HEK293 (cell line): Measurements from ENCODE around the gene LRRC8B.
A peak's percentile ranks its signal among the peaks of the same experiment; 100 is the strongest.

Experiments
- BCL11B ChIP-seq: fragments of 450-650 bp; formaldehyde crosslinking; IDR thresholded peaks from 2 replicates; pipeline ENCODE4 v1.5.1; 2016; ENCODE audit warnings: low read depth, missing biosample characterization, missing genetic modification characterization
- GLI4 ChIP-seq: fragments of 450-650 bp; formaldehyde crosslinking; IDR thresholded peaks from 2 replicates; pipeline ENCODE4 v1.5.1; 2016; ENCODE audit warnings: missing biosample characterization, missing genetic modification characterization
- MYNN ChIP-seq: fragments of 450-650 bp; formaldehyde crosslinking; IDR thresholded peaks from 2 replicates; pipeline ENCODE4 v1.5.1; 2016; ENCODE audit warnings: missing biosample characterization, missing genetic modification characterization, borderline replicate concordance
- WT1 ChIP-seq: fragments of 450-650 bp; formaldehyde crosslinking; IDR thresholded peaks from 2 replicates; pipeline ENCODE4 v1.5.1; 2016; ENCODE audit warnings: missing biosample characterization, missing genetic modification characterization
- ZBTB17 ChIP-seq: fragments of 450-650 bp; formaldehyde crosslinking; IDR thresholded peaks from 2 replicates; pipeline ENCODE4 v1.5.1; 2016; ENCODE audit warnings: missing biosample characterization, missing genetic modification characterization
- ZBTB48 ChIP-seq: fragments of 450-650 bp; formaldehyde crosslinking; IDR thresholded peaks from 2 replicates; pipeline ENCODE4 v1.5.1; 2016; ENCODE audit warnings: missing biosample characterization, missing genetic modification characterization
- ZIC2 ChIP-seq: fragments of 450-650 bp; formaldehyde crosslinking; IDR thresholded peaks from 2 replicates; pipeline ENCODE4 v1.5.1; 2016; ENCODE audit warnings: missing biosample characterization, missing genetic modification characterization
- ZNF138 ChIP-seq: fragments of 450-650 bp; formaldehyde crosslinking; IDR thresholded peaks from 2 replicates; pipeline ENCODE4 v1.5.1; 2016; ENCODE audit warnings: missing biosample characterization, missing genetic modification characterization, borderline replicate concordance
- ZNF202 ChIP-seq: fragments of 450-650 bp; formaldehyde crosslinking; IDR thresholded peaks from 2 replicates; pipeline ENCODE4 v1.5.1; 2016; ENCODE audit warnings: missing biosample characterization, missing genetic modification characterization, borderline replicate concordance
- ZNF433 ChIP-seq: fragments of 450-650 bp; formaldehyde crosslinking; IDR thresholded peaks from 2 replicates; pipeline ENCODE4 v1.5.1; 2016; ENCODE audit warnings: missing biosample characterization, missing genetic modification characterization, low read depth
- ZNF549 ChIP-seq: fragments of 450-650 bp; IDR thresholded peaks from 2 replicates; pipeline ENCODE4 v1.5.1; 2018; ENCODE audit warnings: missing biosample characterization, missing genetic modification characterization, mild to moderate bottlenecking, inconsistent platforms, moderate library complexity
- ZNF555 ChIP-seq: fragments of 450-650 bp; formaldehyde crosslinking; conservative IDR thresholded peaks from 2 replicates; pipeline ENCODE4 v1.5.1; 2017; ENCODE audit warnings: missing biosample characterization, mild to moderate bottlenecking, missing genetic modification characterization, inconsistent platforms
- ZNF561 ChIP-seq: fragments of 450-650 bp; IDR thresholded peaks from 2 replicates; pipeline ENCODE4 v1.5.1; 2018; ENCODE audit warnings: missing biosample characterization, missing genetic modification characterization, borderline replicate concordance
- ZNF629 ChIP-seq: fragments of 450-650 bp; formaldehyde crosslinking; IDR thresholded peaks from 2 replicates; pipeline ENCODE4 v1.5.1; 2017; ENCODE audit warnings: missing biosample characterization, missing genetic modification characterization
- ZNF654 ChIP-seq: fragments of 450-650 bp; formaldehyde crosslinking; IDR thresholded peaks from 2 replicates; pipeline ENCODE4 v1.5.1; 2016; ENCODE audit warnings: low read depth, missing biosample characterization, missing genetic modification characterization
- ZNF658 ChIP-seq: fragments of 450-650 bp; formaldehyde crosslinking; IDR thresholded peaks from 2 replicates; pipeline ENCODE4; 2016; ENCODE audit warnings: missing biosample characterization, missing genetic modification characterization
- ZNF701 ChIP-seq: fragments of 450-650 bp; formaldehyde crosslinking; IDR thresholded peaks from 2 replicates; pipeline ENCODE4 v1.5.1; 2016; ENCODE audit warnings: missing biosample characterization, missing genetic modification characterization
- ZNF777 ChIP-seq: fragments of 450-650 bp; formaldehyde crosslinking; IDR thresholded peaks from 2 replicates; pipeline ENCODE4 v1.5.1; 2017; ENCODE audit warnings: missing biosample characterization, missing genetic modification characterization, borderline replicate concordance
- ZNF785 ChIP-seq: fragments of 450-650 bp; formaldehyde crosslinking; IDR thresholded peaks from 2 replicates; pipeline ENCODE4 v1.5.1; 2016; ENCODE audit warnings: missing biosample characterization, missing genetic modification characterization
- ZNF791 ChIP-seq: fragments of 450-650 bp; formaldehyde crosslinking; IDR thresholded peaks from 2 replicates; pipeline ENCODE4 v1.5.1; 2016; ENCODE audit warnings: missing biosample characterization, missing genetic modification characterization
- ZSCAN23 ChIP-seq: fragments of 450-650 bp; formaldehyde crosslinking; IDR thresholded peaks from 2 replicates; pipeline ENCODE4 v1.5.1; 2016; ENCODE audit warnings: missing biosample characterization, missing genetic modification characterization
- TF ChIP-seq, protein P1 (sequence below): fragments of 450-650 bp; formaldehyde crosslinking; IDR thresholded peaks from 2 replicates; pipeline ENCODE4 v1.5.1; 2016; ENCODE audit warnings: missing biosample characterization, missing genetic modification characterization
- TF ChIP-seq, protein P2 (sequence below): fragments of 450-650 bp; formaldehyde crosslinking; IDR thresholded peaks from 2 replicates; pipeline ENCODE4 v1.5.1; 2017; ENCODE audit warnings: missing biosample characterization, missing genetic modification characterization
- TF ChIP-seq, protein P3 (sequence below): sonication (generic); formaldehyde crosslinking; IDR thresholded peaks from 2 replicates; pipeline ENCODE4 v1.8.1; 2022; ENCODE audit warnings: mild to moderate bottlenecking, moderate library complexity, missing genetic modification reagents
- TF ChIP-seq, protein P4 (sequence below): fragments of 450-650 bp; formaldehyde crosslinking; IDR thresholded peaks from 2 replicates; pipeline ENCODE4 v1.5.1; 2016; ENCODE audit warnings: missing biosample characterization, missing genetic modification characterization
- TF ChIP-seq, protein P5 (sequence below): fragments of 450-650 bp; formaldehyde crosslinking; IDR thresholded peaks from 2 replicates; pipeline ENCODE4 v1.5.1; 2017; ENCODE audit warnings: missing biosample characterization, mild to moderate bottlenecking, missing genetic modification characterization, moderate library complexity
- TF ChIP-seq, protein P6 (sequence below): fragments of 450-650 bp; formaldehyde crosslinking; IDR thresholded peaks from 2 replicates; pipeline ENCODE4 v1.5.1; 2016; ENCODE audit warnings: missing biosample characterization, missing genetic modification characterization, low read depth
- TF ChIP-seq, protein P7 (sequence below): fragments of 450-650 bp; formaldehyde crosslinking; IDR thresholded peaks from 2 replicates; pipeline ENCODE4 v1.5.0; 2017; ENCODE audit warnings: missing biosample characterization, missing genetic modification characterization, borderline replicate concordance

LRRC8B gene

DNA sequence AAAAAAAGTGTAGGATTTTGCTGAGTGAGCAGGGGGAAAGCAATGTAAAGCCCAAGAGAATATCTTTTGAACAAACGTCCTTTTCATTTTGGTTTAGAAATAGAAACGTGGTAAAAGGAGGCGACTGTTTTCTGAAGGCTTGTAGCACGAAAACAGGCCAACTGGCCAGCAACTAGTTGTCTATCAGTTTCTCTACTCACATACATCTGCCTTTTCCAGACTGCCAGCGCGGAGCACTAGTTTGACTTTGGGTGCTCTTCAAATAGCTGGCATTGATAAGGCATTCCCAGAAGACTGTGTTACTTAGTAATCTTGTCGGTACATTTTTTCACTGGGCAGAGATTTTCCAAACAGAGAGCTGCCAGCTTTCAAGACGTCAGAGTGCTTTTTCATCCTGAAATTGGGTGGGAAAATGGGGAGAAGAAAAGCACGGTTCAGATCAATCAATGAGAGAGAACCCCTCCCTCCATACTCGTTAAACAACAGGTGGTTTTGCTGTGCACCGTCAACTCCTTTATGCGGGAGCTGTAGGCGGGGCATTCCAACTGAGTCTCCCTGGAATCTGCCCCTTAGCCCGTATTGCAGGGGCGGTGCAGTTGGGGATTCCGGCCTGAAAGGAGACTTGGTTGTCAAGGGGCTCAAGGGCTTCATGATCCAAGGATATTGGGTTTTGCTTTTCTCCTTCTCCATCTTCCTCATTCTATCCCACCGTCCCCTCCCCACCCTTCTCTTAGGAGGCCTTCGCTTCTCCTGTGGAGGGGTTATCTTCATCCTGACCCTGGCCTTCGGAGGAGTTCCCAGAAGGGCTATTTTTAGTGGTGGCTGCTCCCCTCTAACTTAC is 107.4 kb downstream of the LRRC8B start (continued):
- TF ChIP-seq, protein P1, sequence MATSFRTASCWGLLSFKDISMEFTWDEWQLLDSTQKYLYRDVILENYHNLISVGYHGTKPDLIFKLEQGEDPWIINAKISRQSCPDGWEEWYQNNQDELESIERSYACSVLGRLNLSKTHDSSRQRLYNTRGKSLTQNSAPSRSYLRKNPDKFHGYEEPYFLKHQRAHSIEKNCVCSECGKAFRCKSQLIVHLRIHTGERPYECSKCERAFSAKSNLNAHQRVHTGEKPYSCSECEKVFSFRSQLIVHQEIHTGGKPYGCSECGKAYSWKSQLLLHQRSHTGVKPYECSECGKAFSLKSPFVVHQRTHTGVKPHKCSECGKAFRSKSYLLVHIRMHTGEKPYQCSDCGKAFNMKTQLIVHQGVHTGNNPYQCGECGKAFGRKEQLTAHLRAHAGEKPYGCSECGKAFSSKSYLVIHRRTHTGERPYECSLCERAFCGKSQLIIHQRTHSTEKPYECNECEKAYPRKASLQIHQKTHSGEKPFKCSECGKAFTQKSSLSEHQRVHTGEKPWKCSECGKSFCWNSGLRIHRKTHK (tag by site-specific recombination), result no peak
- TF ChIP-seq ZNF202 (tag by site-specific recombination) (no peak), MYNN (no peak), ZIC2 (tag by site-specific recombination) (no peak), ZNF549 (tag by site-specific recombination) (no peak), ZBTB17 (tag by site-specific recombination) (no peak), ZNF777 (tag by site-specific recombination) (no peak), ZNF433 (tag by site-specific recombination) (no peak), ZNF629 (no peak), ZNF701 (tag by site-specific recombination) (no peak), ZNF561 (tag by site-specific recombination) (no peak), ZBTB48 (tag by site-specific recombination) (peak; percentile 84), BCL11B (tag by site-specific recombination) (no peak; the same call in 1 of the 2 replicates), ZNF555 (tag by site-specific recombination) (no peak), ZNF785 (tag by site-specific recombination) (no peak), ZNF138 (tag by site-specific recombination) (no peak), ZNF654 (tag by site-specific recombination) (no peak), ZSCAN23 (tag by site-specific recombination) (no peak), ZNF791 (no peak), WT1 (no peak), GLI4 (tag by site-specific recombination) (no peak), ZNF658 (no peak)
- TF ChIP-seq, protein P2, sequence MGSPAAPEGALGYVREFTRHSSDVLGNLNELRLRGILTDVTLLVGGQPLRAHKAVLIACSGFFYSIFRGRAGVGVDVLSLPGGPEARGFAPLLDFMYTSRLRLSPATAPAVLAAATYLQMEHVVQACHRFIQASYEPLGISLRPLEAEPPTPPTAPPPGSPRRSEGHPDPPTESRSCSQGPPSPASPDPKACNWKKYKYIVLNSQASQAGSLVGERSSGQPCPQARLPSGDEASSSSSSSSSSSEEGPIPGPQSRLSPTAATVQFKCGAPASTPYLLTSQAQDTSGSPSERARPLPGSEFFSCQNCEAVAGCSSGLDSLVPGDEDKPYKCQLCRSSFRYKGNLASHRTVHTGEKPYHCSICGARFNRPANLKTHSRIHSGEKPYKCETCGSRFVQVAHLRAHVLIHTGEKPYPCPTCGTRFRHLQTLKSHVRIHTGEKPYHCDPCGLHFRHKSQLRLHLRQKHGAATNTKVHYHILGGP (tag by site-specific recombination), result no peak
- TF ChIP-seq, protein P3, sequence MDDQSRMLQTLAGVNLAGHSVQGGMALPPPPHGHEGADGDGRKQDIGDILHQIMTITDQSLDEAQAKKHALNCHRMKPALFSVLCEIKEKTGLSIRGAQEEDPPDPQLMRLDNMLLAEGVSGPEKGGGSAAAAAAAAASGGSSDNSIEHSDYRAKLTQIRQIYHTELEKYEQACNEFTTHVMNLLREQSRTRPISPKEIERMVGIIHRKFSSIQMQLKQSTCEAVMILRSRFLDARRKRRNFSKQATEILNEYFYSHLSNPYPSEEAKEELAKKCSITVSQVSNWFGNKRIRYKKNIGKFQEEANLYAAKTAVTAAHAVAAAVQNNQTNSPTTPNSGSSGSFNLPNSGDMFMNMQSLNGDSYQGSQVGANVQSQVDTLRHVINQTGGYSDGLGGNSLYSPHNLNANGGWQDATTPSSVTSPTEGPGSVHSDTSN (CRISPR knock-in tag), result no peak
- TF ChIP-seq, protein P4, sequence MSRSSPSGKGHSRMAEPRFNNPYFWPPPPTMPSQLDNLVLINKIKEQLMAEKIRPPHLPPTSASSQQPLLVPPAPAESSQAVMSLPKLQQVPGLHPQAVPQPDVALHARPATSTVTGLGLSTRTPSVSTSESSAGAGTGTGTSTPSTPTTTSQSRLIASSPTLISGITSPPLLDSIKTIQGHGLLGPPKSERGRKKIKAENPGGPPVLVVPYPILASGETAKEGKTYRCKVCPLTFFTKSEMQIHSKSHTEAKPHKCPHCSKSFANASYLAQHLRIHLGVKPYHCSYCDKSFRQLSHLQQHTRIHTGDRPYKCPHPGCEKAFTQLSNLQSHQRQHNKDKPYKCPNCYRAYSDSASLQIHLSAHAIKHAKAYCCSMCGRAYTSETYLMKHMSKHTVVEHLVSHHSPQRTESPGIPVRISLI (tag by site-specific recombination), result no peak
- TF ChIP-seq, protein P5, sequence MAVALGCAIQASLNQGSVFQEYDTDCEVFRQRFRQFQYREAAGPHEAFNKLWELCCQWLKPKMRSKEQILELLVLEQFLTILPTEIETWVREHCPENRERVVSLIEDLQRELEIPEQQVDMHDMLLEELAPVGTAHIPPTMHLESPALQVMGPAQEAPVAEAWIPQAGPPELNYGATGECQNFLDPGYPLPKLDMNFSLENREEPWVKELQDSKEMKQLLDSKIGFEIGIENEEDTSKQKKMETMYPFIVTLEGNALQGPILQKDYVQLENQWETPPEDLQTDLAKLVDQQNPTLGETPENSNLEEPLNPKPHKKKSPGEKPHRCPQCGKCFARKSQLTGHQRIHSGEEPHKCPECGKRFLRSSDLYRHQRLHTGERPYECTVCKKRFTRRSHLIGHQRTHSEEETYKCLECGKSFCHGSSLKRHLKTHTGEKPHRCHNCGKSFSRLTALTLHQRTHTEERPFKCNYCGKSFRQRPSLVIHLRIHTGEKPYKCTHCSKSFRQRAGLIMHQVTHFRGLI (tag by site-specific recombination), result no peak
- TF ChIP-seq, protein P6, sequence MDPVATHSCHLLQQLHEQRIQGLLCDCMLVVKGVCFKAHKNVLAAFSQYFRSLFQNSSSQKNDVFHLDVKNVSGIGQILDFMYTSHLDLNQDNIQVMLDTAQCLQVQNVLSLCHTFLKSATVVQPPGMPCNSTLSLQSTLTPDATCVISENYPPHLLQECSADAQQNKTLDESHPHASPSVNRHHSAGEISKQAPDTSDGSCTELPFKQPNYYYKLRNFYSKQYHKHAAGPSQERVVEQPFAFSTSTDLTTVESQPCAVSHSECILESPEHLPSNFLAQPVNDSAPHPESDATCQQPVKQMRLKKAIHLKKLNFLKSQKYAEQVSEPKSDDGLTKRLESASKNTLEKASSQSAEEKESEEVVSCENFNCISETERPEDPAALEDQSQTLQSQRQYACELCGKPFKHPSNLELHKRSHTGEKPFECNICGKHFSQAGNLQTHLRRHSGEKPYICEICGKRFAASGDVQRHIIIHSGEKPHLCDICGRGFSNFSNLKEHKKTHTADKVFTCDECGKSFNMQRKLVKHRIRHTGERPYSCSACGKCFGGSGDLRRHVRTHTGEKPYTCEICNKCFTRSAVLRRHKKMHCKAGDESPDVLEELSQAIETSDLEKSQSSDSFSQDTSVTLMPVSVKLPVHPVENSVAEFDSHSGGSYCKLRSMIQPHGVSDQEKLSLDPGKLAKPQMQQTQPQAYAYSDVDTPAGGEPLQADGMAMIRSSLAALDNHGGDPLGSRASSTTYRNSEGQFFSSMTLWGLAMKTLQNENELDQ (tag by site-specific recombination), result no peak
- TF ChIP-seq, protein P7, sequence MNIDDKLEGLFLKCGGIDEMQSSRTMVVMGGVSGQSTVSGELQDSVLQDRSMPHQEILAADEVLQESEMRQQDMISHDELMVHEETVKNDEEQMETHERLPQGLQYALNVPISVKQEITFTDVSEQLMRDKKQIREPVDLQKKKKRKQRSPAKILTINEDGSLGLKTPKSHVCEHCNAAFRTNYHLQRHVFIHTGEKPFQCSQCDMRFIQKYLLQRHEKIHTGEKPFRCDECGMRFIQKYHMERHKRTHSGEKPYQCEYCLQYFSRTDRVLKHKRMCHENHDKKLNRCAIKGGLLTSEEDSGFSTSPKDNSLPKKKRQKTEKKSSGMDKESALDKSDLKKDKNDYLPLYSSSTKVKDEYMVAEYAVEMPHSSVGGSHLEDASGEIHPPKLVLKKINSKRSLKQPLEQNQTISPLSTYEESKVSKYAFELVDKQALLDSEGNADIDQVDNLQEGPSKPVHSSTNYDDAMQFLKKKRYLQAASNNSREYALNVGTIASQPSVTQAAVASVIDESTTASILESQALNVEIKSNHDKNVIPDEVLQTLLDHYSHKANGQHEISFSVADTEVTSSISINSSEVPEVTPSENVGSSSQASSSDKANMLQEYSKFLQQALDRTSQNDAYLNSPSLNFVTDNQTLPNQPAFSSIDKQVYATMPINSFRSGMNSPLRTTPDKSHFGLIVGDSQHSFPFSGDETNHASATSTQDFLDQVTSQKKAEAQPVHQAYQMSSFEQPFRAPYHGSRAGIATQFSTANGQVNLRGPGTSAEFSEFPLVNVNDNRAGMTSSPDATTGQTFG, result no peak
